ENCODE data around the gene ZFP69B. TPM values are rescaled to one million over a fixed set of nuclear protein-coding genes. Genes with fewer than 3 reads are reported as not detected.

The ZFP69B gene
- polyA plus RNA-seq, 3 donors, result 0.20 to 0.67 TPM; not detected in 1

Other genes starting within 250 kb of the ZFP69B start
- gene TMCO2, start 202.5 kb upstream of the ZFP69B start, polyA plus RNA-seq, result not detected
- gene ZMPSTE24, start 192.2 kb upstream of the ZFP69B start, polyA plus RNA-seq, result 10 to 100 TPM in 2 of 3 donors, 1 to 10 TPM in 1; 6.4 to 45.6 (median 36.0) TPM
- gene COL9A2, start 133.2 kb upstream of the ZFP69B start, polyA plus RNA-seq, result 10 to 100 TPM in 1 of 3 donors, 1 to 10 TPM in 2; 2.0 to 24.3 (median 2.6) TPM
- 100 to 1,000 TPM; 302 to 382 (median 359) TPM for gene SMAP2, start 76.7 kb upstream of the ZFP69B start, polyA plus RNA-seq
- 1 to 10 TPM; 2.1 to 3.8 (median 2.5) TPM for gene ZFP69, start 26.8 kb downstream of the ZFP69B start, polyA plus RNA-seq
- gene EXO5, start 58.3 kb downstream of the ZFP69B start, polyA plus RNA-seq, result 1 to 10 TPM; 1.5 to 3.4 (median 2.6) TPM
- 1 to 10 TPM; 2.3 to 3.5 (median 2.7) TPM for gene ZNF684, start 81.2 kb downstream of the ZFP69B start, polyA plus RNA-seq
- gene RIMS3, start 215.2 kb downstream of the ZFP69B start, polyA plus RNA-seq, result 1 to 10 TPM in 1 of 3 donors, under 1 TPM in 2; 0.15 to 1.0 (median 0.26) TPM
- 100 to 1,000 TPM in 1 of 3 donors, 10 to 100 TPM in 2; 61.2 to 142 (median 68.2) TPM for gene NFYC, start 241.2 kb downstream of the ZFP69B start, polyA plus RNA-seq